ENCODE measurements around the gene MBOAT7.

- TF ChIP-seq POLR2A (IDR thresholded peaks at IDR 0.05), result no peak
- no peak for TF ChIP-seq POLR2AphosphoS5 (IDR thresholded peaks at IDR 0.05)
- TF ChIP-seq CTCF (IDR thresholded peaks at IDR 0.05), result no peak
Observed at GRCh38 chr19:54179262-54179852, 10.0 kb downstream of the MBOAT7 start.

All from stomach (tissue), 4 donors.